Activated CD8-positive, alpha-beta memory T cell treated with anti-CD3 and anti-CD28 coated beads for 36 hours (primary cell): Measurements from ENCODE around the gene CXXC5. TPM values are rescaled to one million over a fixed set of nuclear protein-coding genes. Genes with fewer than 3 reads are reported as not detected.

ENCODE experiments used
- CTCF ChIA-PET: fragments of 350-600 bp; sonication (Branson Sonifier 250); formaldehyde crosslinking; loops from one replicate; lab custom pipeline; 2021; ENCODE audit warnings: antibody characterized with exemption; lab: Charles Lee
- POLR2A ChIA-PET: fragments of 350-600 bp; sonication (Branson Sonifier 250); formaldehyde crosslinking; loops from one replicate; lab custom pipeline; 2021; ENCODE audit warnings: antibody characterized with exemption; lab: Charles Lee
- total RNA-seq, 2 experiments: library from RNA; stranded (reverse); gene quantifications; one replicate each; pipeline ENCODE4 v1.2.3, GENCODE V29; 2021

CXXC5 gene
- total RNA-seq, 2 experiments from 2014 or later, result 2.7 TPM

GRCh38 chr5:139657363-139658321 is 9.5 kb downstream of the CXXC5 start:
- POLR2A ChIA-PET, result no interaction called here
- CTCF ChIA-PET, result interaction anchor here (1.2 kb wide), 1 partner anchor 9 kb away, joined by 5 read pairs; no protein-coding TSS in a partner anchor

GRCh38 chr5:139658501-139658927 is 10.4 kb downstream of the CXXC5 start:
- POLR2A ChIA-PET, result no interaction called here
- CTCF ChIA-PET, result interaction anchor here (0.6 to 1.2 kb wide), 2 partner anchors 8 to 55 kb away, joined by 4 to 5 read pairs; no protein-coding TSS in a partner anchor

- CTCF ChIA-PET, result interaction anchor here (0.6 to 1.1 kb wide), 2 partner anchors 11 to 56 kb away, joined by 3 to 4 read pairs; no protein-coding TSS in a partner anchor
- POLR2A ChIA-PET, result no interaction called here
These were observed 10.9 kb downstream of the CXXC5 start for GRCh38 chr5:139658928-139659667.

GRCh38 chr5:139659695-139660101 is 11.5 kb downstream of the CXXC5 start:
- CTCF ChIA-PET, result interaction anchor here (1.1 kb wide), 2 partner anchors 10 to 107 kb away, joined by 3 read pairs; no protein-coding TSS in a partner anchor
- POLR2A ChIA-PET, result no interaction called here

GRCh38 chr5:139660105-139660922 is 12.2 kb downstream of the CXXC5 start:
- ChIA-PET CTCF (interaction anchor here (1.1 to 1.3 kb wide), 3 partner anchors 10 to 106 kb away, joined by 3 to 5 read pairs (median 3); no protein-coding TSS in a partner anchor), POLR2A (interaction anchor here (0.6 kb wide), 1 partner anchor 158 kb away, joined by 6 read pairs; no protein-coding TSS in a partner anchor)

- ChIA-PET CTCF (interaction anchor here (0.9 to 1.3 kb wide), 3 partner anchors 28 to 237 kb away, joined by 3 to 5 read pairs (median 3); no protein-coding TSS in a partner anchor), POLR2A (interaction anchor here (0.6 kb wide), 1 partner anchor 158 kb away, joined by 6 read pairs; no protein-coding TSS in a partner anchor)
These were observed 13.0 kb downstream of the CXXC5 start for GRCh38 chr5:139660923-139661814.

GRCh38 chr5:139662617-139663016 is 14.5 kb downstream of the CXXC5 start:
- ChIA-PET POLR2A (interaction anchor here (0.6 kb wide), 1 partner anchor 267 kb away, joined by 3 read pairs; no protein-coding TSS in a partner anchor), CTCF (no interaction called here)

- ChIA-PET CTCF (interaction anchor here (1.1 to 1.9 kb wide), 2 partner anchors 29 to 112 kb away, joined by 3 to 6 read pairs; no protein-coding TSS in a partner anchor), POLR2A (interaction anchor here (0.6 kb wide), 2 partner anchors 12 to 268 kb away, joined by 3 read pairs; no protein-coding TSS in a partner anchor)
These were observed 15.3 kb downstream of the CXXC5 start for GRCh38 chr5:139663207-139664085.

GRCh38 chr5:139664086-139664693 is 16.0 kb downstream of the CXXC5 start:
- POLR2A ChIA-PET, result interaction anchor here (0.6 kb wide), 1 partner anchor 13 kb away, joined by 3 read pairs; no protein-coding TSS in a partner anchor
- CTCF ChIA-PET, result interaction anchor here (0.5 to 1.9 kb wide), 3 partner anchors 30 to 111 kb away, joined by 3 to 6 read pairs (median 4); no protein-coding TSS in a partner anchor

GRCh38 chr5:139664727-139665351 is 16.7 kb downstream of the CXXC5 start:
- ChIA-PET POLR2A (no interaction called here), CTCF (interaction anchor here (0.5 to 1.9 kb wide), 2 partner anchors 30 to 87 kb away, joined by 4 to 6 read pairs; no protein-coding TSS in a partner anchor)

- ChIA-PET POLR2A (no interaction called here), CTCF (interaction anchor here (1.0 to 2.2 kb wide), 2 partner anchors 8 to 10 kb away, joined by 3 to 5 read pairs; no protein-coding TSS in a partner anchor)
These were observed 17.5 kb downstream of the CXXC5 start for GRCh38 chr5:139665626-139666025.

- POLR2A ChIA-PET, result no interaction called here
- CTCF ChIA-PET, result interaction anchor here (0.6 to 2.2 kb wide), 6 partner anchors 9 to 386 kb away, joined by 3 to 5 read pairs (median 4); no protein-coding TSS in a partner anchor
These were observed 18.4 kb downstream of the CXXC5 start for GRCh38 chr5:139666551-139666950.

- ChIA-PET CTCF (interaction anchor here (0.9 to 2.2 kb wide), 5 partner anchors 9 to 122 kb away, joined by 3 to 5 read pairs (median 3); no protein-coding TSS in a partner anchor), POLR2A (interaction anchor here (0.6 to 0.7 kb wide), 3 partner anchors 20 to 335 kb away, joined by 3 read pairs; no protein-coding TSS in a partner anchor)
These were observed 19.0 kb downstream of the CXXC5 start for GRCh38 chr5:139667001-139667729.

- ChIA-PET POLR2A (interaction anchor here (0.6 to 0.7 kb wide), 3 partner anchors 20 to 334 kb away, joined by 3 read pairs; no protein-coding TSS in a partner anchor), CTCF (interaction anchor here (0.9 to 2.2 kb wide), 5 partner anchors 10 to 121 kb away, joined by 3 to 5 read pairs (median 3); no protein-coding TSS in a partner anchor)
These were observed 19.5 kb downstream of the CXXC5 start for GRCh38 chr5:139667730-139668063.
